HG02623 (cell line): ENCODE results near the gene NFATC2IP.
"Not testable (repeated sequence)": the region's sequence is repeated elsewhere in the genome, so short reads cannot be mapped to it uniquely, and the experiment has no call there.

Experiments used
- ATAC-seq: cut with Tn5 transposase; IDR thresholded peaks from one replicate; pipeline ENCODE4 v1.9.1; 2021; ENCODE audit warnings: moderate library complexity; ENCODE audit not compliant: unreplicated experiment

NFATC2IP gene

DNA sequence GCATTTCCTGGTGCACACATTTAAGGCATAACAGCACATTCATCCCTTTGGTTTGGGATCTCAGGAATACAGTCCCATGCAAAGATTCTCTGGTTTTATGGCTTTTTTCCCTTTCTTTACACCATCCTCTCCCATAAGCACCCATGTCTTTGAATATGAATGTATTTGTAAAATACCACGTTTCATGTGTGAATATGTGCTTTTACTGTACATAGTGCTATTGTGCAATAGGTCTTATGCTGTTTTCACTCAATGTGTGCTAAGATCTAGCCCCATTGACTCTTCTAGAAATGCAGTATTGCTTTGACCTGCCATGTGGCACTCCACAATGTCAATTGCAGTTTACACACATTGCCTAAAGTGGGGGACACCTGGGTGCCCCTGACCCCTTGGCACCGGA is 13.8 kb downstream of the NFATC2IP start:
- ATAC-seq: no peak

DNA sequence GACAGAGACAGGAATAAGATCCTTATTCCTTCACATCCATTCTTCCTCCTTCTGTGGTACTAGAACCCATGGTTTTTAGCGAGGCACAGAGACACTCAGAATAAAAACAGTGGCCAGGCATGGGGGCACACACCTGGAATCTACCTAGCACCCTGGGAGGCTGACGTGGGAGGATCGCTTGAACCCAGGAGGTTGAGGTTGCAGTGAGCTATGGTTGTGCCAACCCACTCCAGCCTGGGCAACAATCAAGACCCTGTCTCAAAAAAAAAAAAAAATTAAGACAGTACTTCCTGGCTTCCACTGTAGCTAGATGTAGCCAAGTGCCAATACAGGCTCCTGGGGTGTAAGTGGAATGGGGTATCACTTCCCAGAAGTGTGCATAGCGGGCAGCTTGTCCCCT is 16.4 kb downstream of the NFATC2IP start:
- no peak for ATAC-seq

DNA sequence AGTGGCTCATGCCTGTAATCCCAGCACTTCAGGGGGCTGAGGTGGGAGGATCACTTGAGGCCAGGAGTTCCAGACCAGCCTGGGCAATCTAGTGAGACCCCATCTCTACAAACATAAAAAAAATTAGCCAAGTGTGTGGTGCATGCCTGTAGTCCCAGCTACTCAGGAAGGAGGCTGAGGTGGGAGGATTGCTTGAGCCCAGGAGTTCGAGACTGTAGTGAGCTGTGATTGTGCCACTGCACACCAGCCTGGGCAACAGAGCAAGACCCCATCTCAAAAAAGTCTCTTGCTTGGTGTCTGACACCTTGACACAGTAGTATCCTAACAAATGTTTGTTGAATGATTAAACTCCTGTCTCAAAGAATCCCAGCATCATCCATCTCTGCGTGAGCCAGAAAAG is 19.0 kb downstream of the NFATC2IP start:
- not testable (repeated sequence) for ATAC-seq

DNA sequence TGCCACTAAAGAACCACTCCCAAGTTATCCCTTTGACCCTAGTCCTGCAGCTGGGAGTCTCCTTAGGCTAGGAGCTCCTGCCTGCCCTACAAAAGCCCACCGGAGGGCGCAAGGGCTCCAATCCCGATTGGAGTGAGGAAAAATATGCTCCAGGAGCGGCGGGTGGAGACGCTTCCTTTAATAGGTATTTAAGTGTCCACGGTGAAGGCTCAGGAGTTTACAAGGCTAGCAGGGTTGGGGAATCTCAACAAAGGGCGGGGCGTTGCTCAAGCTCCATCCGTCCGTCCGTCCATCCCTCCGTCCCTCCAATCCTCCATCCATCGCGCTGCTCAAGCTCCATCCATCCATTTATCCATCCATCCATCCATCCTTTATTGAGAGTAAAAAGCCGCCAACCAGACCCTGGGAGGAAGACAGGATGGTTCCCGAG is 23.3 kb downstream of the NFATC2IP start:
- peak; percentile 12 for ATAC-seq

DNA sequence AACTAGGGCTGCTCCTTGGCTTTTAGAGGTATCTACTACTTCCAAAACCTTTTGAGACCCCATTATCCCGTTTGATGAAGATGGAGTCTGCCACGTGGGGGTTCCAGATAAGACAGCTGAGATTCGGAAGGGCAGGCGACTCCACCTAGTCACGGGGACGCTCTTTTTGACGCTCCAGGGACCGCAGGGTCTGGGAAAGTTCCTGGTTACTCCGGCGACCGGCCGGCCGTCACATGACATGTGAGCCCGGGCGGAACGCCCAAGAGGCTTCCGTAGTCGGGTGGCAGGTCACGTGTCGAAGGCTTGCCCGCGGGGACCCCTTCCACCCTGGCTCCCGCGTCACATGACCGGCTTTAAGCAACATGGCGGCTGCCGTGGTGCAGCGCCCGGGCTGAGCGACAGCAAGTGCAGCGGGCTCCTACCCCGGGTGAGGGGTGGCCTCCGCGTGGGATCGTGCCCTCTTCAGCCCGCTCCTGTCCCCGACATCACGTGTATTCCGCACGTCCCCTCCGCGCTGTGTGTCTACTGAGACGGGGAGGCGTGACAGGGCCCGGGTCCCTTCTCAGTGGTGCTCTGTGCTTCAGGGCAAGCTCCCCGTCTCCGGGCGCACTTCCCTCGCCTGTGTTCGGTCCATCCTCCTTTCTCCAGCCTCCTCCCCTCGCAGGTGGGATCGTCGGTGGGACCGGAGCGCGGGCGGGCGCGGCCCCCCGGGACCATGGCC is 23.9 kb downstream of the NFATC2IP start, which contains the start of gene SPNS1:
Gene SPNS1 (plus strand): TSS at position 342 of the 721 bp plus-strand sequence. CDS start 374 bp downstream, at position 716.
- peak; percentile 81 for ATAC-seq

DNA sequence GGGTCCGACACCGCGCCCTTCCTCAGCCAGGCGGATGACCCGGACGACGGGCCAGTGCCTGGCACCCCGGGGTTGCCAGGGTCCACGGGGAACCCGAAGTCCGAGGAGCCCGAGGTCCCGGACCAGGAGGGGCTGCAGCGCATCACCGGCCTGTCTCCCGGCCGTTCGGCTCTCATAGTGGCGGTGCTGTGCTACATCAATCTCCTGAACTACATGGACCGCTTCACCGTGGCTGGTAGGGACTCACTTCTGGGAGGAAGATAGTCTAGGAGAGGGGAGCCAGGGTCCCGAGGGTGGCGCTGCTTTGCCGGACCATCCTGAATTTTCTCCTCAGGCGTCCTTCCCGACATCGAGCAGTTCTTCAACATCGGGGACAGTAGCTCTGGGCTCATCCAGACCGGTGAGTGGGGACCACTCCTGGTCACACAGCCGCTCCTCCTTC is 24.4 kb downstream of the NFATC2IP start:
- ATAC-seq: peak; percentile 21

DNA sequence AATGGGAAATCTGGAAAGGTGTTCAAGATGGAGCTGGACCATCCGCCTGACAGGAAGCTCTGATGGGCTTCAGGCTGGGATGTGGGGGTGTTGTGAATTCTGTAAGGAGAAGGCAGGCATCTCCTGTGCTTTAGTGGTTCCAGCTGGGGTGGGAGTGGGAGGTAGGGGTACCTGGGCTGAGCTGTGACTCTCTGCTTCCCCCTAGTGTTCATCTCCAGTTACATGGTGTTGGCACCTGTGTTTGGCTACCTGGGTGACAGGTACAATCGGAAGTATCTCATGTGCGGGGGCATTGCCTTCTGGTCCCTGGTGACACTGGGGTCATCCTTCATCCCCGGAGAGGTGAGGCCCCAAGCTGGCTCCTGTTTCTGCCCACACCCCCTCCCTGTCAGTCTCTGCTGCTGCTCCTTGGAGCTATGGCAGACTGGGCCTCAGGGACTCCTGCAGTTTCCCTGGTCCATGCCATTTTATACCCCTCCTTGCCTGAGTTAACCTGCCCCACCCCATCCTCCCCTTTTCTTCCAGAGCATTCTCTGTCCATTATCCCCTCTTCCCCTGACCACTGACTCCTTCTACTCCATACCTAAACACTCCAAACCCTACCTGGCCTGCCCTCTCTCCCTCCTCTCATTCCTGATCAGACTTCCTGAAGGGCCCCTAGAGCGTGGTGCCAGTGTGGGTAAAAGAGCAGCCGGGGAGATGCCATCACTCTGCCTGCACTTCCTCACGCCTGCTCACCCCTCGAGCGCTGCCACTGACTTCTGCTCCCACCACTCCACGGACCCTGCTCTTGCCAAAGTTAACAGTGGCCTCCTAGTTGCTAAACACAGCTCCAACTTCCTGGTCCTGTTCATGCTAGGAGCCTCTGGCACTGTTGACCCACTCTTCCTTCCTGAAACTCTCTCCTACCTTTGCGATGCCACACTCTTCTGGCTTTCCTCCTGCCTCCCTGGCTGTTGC is 27.2 kb downstream of the NFATC2IP start:
- ATAC-seq: no peak

DNA sequence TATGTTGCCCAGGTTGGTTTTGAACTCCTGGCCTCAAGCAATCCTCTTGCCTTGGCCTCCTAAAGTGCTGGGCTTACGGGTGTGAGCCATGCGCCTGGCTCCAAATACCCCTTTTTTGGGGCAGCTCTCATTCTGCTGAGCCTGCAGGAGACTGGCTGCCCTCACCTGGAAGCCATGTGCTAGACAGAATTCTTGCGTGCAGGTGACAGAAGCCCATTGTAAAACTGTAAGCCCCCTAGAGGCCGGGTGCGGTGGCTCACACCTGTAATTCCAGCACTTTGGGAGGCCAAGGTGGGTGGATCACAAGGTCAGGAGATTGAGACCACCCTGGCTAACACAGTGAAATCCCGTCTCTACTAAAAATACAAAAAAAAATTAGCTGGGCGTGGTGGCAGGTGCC is 29.6 kb downstream of the NFATC2IP start:
- ATAC-seq: not testable (repeated sequence)

DNA sequence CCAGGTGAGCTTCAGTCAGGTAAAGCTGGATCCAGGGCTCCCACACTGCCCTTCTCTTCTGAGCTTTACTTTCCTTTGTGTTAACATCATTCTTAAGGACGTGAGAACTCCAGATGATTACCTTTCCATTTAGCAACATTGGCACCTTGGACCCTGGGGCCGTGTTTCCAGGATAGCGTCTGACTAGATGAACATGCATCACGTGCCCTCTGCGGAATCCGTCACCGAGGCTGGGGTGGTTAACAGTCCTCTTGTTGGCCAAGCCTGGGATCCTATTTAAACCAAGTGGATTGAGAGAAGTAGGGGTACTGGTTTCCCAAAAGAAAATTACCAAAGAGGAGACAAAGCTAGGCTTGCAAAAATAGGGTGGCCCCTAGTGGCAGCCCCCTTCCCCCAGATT is 30.2 kb downstream of the NFATC2IP start:
- no peak for ATAC-seq

DNA sequence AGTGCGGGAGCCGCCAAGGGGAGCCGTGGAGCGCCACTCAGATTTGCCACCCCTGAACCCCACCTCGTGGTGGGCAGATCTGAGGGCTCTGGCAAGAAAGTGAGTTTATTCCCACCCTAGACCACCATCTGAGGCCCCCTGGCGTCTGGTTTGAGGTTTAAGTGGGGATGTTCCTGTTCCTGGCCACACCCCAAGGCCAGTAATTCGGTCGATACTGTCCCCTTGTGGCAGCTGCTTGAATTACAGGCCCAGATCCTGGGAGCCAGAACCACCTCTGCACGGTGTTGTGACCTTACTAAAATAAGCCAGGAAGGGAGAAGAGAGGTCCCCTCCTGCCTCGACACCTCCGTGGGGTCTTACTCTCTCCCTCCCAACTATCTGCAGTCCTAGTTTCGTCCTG is 30.8 kb downstream of the NFATC2IP start:
- no peak for ATAC-seq

DNA sequence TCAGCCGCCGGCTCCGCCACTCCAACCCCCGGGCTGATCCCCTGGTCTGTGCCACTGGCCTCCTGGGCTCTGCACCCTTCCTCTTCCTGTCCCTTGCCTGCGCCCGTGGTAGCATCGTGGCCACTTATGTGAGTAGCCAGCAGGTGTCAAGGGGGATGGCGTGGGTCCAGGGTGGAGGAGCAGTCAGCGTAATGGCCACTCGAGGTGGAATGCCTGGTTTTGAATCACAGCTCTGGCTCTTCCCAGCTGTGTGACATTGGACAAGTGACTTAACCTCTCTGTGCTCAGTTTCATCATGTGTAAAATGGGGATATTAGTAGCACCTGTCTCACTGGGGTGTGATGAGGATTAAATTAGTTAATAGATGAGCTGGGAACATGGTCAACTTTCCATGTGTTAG is 31.7 kb downstream of the NFATC2IP start:
- no peak for ATAC-seq

DNA sequence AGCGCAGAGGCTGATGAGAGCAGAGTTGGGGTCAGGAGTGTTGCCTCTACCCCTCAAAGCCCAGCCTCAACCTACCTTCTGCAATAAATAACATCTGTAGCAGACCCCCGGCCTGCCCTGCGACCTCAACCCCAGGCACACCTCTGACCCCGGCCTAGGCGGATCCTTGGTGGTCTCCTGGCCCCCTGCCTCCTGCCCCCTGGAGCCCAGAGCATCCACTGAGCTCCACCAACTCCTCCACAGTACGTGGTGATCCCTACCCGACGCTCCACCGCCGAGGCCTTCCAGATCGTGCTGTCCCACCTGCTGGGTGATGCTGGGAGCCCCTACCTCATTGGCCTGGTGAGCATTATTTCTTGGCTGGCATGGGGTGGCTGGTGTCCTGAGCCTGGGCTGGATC is 32.2 kb downstream of the NFATC2IP start:
- no peak for ATAC-seq

DNA sequence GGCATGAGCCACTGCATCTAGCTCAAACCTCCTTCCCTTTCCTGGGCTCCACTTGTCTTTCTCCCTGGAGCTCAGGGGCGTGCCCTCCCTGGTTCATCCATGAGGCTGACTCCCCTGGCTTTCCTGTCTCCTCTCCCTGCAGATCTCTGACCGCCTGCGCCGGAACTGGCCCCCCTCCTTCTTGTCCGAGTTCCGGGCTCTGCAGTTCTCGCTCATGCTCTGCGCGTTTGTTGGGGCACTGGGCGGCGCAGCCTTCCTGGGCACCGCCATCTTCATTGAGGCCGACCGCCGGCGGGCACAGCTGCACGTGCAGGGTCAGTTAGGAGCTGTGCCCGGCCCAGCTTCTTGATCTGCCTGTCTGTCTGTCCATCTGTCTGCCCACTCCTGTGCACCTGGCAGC is 32.9 kb downstream of the NFATC2IP start:
- ATAC-seq: no peak

DNA sequence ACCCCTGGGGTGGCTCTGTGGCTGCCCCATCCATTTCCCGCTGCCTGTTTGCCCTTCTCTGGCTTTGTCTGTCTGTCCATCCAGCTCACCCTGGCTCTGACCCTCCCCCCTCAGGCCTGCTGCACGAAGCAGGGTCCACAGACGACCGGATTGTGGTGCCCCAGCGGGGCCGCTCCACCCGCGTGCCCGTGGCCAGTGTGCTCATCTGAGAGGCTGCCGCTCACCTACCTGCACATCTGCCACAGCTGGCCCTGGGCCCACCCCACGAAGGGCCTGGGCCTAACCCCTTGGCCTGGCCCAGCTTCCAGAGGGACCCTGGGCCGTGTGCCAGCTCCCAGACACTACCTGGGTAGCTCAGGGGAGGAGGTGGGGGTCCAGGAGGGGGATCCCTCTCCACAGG is 33.4 kb downstream of the NFATC2IP start:
- no peak for ATAC-seq

DNA sequence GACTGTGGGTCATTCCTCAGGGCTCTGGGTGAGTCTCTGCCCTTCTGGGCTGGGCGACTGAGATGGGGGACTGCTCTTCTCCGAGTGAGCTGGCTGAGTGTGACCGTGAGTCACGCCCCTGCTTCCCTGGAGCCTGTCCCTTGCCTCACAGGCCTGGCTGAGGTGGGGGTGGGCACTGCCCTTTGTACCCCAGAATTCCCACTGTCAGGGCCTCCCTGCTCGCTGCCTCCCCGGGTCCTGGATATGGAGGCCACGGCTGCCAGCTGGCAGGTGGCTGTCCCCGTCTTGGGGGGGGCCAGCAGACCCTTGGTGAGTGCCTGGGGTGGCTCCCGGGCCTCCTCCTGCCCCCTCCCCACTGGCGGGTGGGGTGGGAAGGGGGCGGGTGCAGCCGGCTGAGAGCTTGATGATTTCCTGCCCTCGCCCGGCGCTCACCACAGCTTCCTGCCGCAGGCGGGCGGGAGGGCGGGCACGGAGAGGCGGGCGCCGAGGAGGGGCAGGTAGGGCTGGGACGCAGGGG is 33.9 kb downstream of the NFATC2IP start, which contains the start of gene LAT:
Gene LAT (plus strand): TSS at position 434 of the 517 bp plus-strand sequence. CDS start 366 bp downstream, outside the sequence.
- no peak for ATAC-seq

DNA sequence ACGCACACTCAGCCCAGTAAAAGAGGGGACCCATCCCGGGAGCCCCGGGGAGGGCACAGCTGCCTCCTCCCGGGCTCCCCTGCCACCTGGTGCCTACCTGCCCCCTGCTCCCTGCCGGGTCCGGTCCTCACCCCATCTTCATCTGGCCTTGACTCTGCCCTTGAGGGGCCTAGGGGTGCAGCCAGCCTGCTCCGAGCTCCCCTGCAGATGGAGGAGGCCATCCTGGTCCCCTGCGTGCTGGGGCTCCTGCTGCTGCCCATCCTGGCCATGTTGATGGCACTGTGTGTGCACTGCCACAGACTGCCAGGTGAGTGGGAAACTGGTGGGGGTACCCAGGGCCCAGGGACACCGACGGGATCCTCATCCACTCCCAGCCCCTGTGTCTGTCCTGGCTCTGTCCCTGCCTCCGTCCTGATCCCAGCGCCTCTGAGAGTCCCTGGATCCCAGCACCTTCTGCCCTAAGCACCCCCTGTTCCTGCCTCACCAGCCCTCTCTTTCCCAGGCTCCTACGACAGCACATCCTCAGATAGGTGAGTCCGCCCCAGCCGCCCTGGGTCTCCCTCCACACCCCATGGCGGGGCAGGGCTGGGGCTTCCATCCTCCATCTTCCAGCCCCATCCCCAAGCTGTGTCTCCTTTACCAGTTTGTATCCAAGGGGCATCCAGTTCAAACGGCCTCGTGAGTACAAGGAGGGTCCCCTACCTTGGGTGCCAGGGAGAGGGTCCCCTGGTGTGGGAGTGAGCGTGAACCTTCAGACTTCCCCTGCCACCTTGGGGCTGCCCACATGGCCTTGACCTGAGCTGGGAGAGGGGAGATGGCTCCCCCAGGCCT is 34.7 kb downstream of the NFATC2IP start:
- no peak for ATAC-seq

DNA sequence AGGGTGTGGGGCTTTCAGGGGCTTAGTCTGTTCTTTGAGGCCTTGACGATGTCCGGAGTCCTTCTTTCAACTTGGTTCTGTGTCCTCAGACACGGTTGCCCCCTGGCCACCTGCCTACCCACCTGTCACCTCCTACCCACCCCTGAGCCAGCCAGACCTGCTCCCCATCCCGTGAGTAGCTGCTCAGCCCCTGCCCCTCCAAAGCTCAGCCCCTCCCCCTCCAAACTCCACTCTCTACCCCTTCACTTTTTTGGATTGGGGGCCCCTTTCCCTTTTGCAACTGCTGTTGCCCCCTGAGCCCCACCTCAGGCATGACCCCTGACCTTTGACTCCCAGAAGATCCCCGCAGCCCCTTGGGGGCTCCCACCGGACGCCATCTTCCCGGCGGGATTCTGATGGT is 35.3 kb downstream of the NFATC2IP start:
- no peak for ATAC-seq

DNA sequence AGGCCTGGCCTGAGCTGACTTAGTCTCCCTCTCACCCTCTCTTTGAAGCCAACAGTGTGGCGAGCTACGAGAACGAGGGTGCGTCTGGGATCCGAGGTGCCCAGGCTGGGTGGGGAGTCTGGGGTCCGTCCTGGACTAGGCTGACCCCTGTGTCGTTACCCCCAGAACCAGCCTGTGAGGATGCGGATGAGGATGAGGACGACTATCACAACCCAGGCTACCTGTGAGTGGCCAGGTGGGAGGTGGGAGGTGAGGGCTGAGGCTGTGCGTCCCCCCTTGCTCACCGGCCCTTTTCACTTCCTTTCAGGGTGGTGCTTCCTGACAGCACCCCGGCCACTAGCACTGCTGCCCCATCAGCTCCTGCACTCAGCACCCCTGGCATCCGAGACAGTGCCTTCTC is 35.8 kb downstream of the NFATC2IP start:
- ATAC-seq: no peak

DNA sequence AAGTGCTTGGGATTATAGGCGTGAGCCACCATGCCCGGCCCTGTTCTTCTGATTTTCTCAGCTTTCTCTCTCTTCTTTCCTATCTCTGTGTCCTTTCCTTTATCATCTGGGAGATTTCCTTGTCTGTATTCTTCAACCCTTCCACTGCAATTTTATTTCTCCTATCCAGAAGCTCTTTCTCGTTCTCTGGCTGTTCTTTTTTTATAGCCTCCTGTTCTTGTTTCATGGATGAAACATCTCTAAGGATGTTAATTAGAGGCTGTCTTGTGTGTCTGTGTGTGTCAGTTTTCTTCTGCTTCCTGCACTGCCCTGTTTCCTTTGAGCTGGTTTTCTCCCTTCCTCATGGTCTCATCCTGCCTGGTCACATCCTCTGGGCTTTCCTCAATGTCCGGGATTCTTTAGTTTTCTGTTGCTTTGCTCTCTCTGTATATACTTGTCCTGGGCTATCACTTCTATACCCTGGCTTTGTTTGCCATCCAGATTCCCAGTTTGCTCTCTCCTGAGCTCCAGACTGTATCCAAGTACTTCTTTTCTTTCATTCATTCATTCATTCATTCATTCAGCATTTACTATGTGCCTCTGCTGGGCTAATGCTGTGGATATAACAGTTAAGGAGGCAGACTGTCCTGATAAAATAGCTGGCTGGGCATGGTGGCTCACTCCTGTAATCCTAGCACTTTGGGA is 36.6 kb downstream of the NFATC2IP start:
- no peak for ATAC-seq

DNA sequence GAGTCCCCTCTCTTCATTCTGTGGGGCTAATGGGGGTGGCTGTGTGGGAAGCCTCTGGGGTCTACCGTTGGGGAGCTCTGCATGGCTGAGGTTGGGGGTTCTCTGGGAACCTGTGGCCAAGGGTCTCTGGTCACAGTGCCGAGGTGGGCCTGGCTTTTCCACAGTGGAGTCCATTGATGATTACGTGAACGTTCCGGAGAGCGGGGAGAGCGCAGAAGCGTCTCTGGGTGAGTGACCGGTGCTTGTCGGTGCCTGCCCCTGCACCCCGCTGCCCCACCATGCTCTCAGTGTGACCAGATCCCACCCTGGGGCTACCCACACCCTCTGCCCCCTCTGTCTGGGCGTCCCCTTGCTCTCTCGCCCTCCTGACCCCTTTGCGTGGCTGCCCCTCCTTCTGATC is 38.6 kb downstream of the NFATC2IP start:
- ATAC-seq: no peak
